ENCODE results near the gene PGPEP1.
"Not testable (repeated sequence)": the region's sequence is repeated elsewhere in the genome, so short reads cannot be mapped to it uniquely, and the experiment has no call there.

The PGPEP1 gene

GRCh38 chr19:18332917-18333530 lies 7.4 kb upstream of the PGPEP1 start:
- no peak for DNase-seq

- no peak for DNase-seq
These were observed 6.7 kb upstream of the PGPEP1 start for GRCh38 chr19:18333680-18334079.

GRCh38 chr19:18336121-18336520 lies 4.3 kb upstream of the PGPEP1 start:
- no peak for DNase-seq

GRCh38 chr19:18338541-18338940 lies 1.9 kb upstream of the PGPEP1 start:
- DNase-seq, result no peak

GRCh38 chr19:18339723-18340122 lies 675 bp upstream of the PGPEP1 start:
- no peak for DNase-seq

- peak; percentile 19 for DNase-seq
These were observed 831 bp downstream of the PGPEP1 start for GRCh38 chr19:18340990-18341868.

- no peak for DNase-seq
These were observed 1.8 kb downstream of the PGPEP1 start for GRCh38 chr19:18342090-18342632.

GRCh38 chr19:18344582-18344950 lies 4.2 kb downstream of the PGPEP1 start:
- DNase-seq, result no peak

- no peak for DNase-seq
These were observed 4.9 kb downstream of the PGPEP1 start for GRCh38 chr19:18345296-18345695.

- no peak for DNase-seq
These were observed 5.7 kb downstream of the PGPEP1 start for GRCh38 chr19:18346091-18346490.

GRCh38 chr19:18348171-18348570 lies 7.8 kb downstream of the PGPEP1 start:
- DNase-seq, result no peak

- DNase-seq, result not testable (repeated sequence)
These were observed 8.5 kb downstream of the PGPEP1 start for GRCh38 chr19:18348818-18349339.

- DNase-seq, result no peak
These were observed 9.2 kb downstream of the PGPEP1 start for GRCh38 chr19:18349524-18350128.

- no peak for DNase-seq
These were observed 10.1 kb downstream of the PGPEP1 start for GRCh38 chr19:18350490-18350889.

GRCh38 chr19:18351544-18351943 lies 11.1 kb downstream of the PGPEP1 start:
- no peak for DNase-seq

- no peak for DNase-seq
These were observed 13.1 kb downstream of the PGPEP1 start for GRCh38 chr19:18353378-18354005.

- DNase-seq, result not testable (repeated sequence)
These were observed 14.3 kb downstream of the PGPEP1 start for GRCh38 chr19:18354743-18355142.

GRCh38 chr19:18357041-18357440 lies 16.6 kb downstream of the PGPEP1 start:
- DNase-seq, result no peak

- no peak for DNase-seq
These were observed 21.2 kb downstream of the PGPEP1 start for GRCh38 chr19:18361646-18362045.

GRCh38 chr19:18362934-18363542 lies 22.6 kb downstream of the PGPEP1 start:
- DNase-seq, result no peak

GRCh38 chr19:18363787-18364186 lies 23.4 kb downstream of the PGPEP1 start:
- no peak for DNase-seq

- not testable (repeated sequence) for DNase-seq
These were observed 24.0 kb downstream of the PGPEP1 start for GRCh38 chr19:18364277-18364825.

Data from DMS 273 treated with DMSO at 0.1 percent for 48 hours (cell line).